GM18861 (cell line): ENCODE results near the gene FBXO48.
"Not testable (repeated sequence)": the region's sequence is repeated elsewhere in the genome, so short reads cannot be mapped to it uniquely, and the experiment has no call there.

Experiments
- ATAC-seq: cut with Tn5 transposase; IDR thresholded peaks from one replicate; pipeline ENCODE4 v1.9.1; 2021; ENCODE audit not compliant: unreplicated experiment

Gene FBXO48

GRCh38 chr2:68467077-68467960 is at the start of gene FBXO48, which contains the start of gene APLF:
TSS of gene FBXO48 (minus strand) at chr2:68467294. CDS start at chr2:68465145, 2,149 bp downstream.
TSS of gene APLF (plus strand) at chr2:68467585. CDS start at chr2:68467732, 147 bp downstream.
- peak; percentile 91 for ATAC-seq

- ATAC-seq = no peak
These were observed 49.2 kb upstream of the FBXO48 start for GRCh38 chr2:68516051-68516955.

- no peak for ATAC-seq
These were observed 47.3 kb upstream of the FBXO48 start for GRCh38 chr2:68514316-68514929.

GRCh38 chr2:68512966-68513365 is 45.9 kb upstream of the FBXO48 start:
- no peak for ATAC-seq

GRCh38 chr2:68512326-68512725 is 45.2 kb upstream of the FBXO48 start:
- ATAC-seq = no peak

- no peak for ATAC-seq
These were observed 39.1 kb upstream of the FBXO48 start for GRCh38 chr2:68506170-68506569.

- ATAC-seq = no peak
These were observed 38.6 kb upstream of the FBXO48 start for GRCh38 chr2:68505603-68506159.

GRCh38 chr2:68501768-68502167 is 34.7 kb upstream of the FBXO48 start:
- ATAC-seq = no peak

- no peak for ATAC-seq
These were observed 33.6 kb upstream of the FBXO48 start for GRCh38 chr2:68500649-68501048.

GRCh38 chr2:68499133-68499532 is 32.0 kb upstream of the FBXO48 start:
- ATAC-seq = no peak

GRCh38 chr2:68491582-68491981 is 24.5 kb upstream of the FBXO48 start:
- ATAC-seq = no peak

- ATAC-seq = no peak
These were observed 22.2 kb upstream of the FBXO48 start for GRCh38 chr2:68489282-68489681.

- not testable (repeated sequence) for ATAC-seq
These were observed 21.5 kb upstream of the FBXO48 start for GRCh38 chr2:68488605-68489004.

- peak; percentile 49 for ATAC-seq
These were observed 20.8 kb upstream of the FBXO48 start for GRCh38 chr2:68487773-68488355.

- no peak for ATAC-seq
These were observed 15.9 kb upstream of the FBXO48 start for GRCh38 chr2:68483011-68483410.

GRCh38 chr2:68482296-68482820 is 15.3 kb upstream of the FBXO48 start:
- ATAC-seq = no peak

GRCh38 chr2:68478688-68479087 is 11.6 kb upstream of the FBXO48 start:
- no peak for ATAC-seq

- ATAC-seq = no peak
These were observed 9.4 kb upstream of the FBXO48 start for GRCh38 chr2:68476454-68476853.

GRCh38 chr2:68475576-68475975 is 8.5 kb upstream of the FBXO48 start:
- ATAC-seq = no peak

- ATAC-seq = no peak
These were observed 8.0 kb upstream of the FBXO48 start for GRCh38 chr2:68475110-68475509.
